NCI-H460 (cell line): ENCODE data around the gene SKP2. TPM values are rescaled to one million over a fixed set of nuclear protein-coding genes. Genes with fewer than 3 reads are reported as not detected.
"Not testable (repeated sequence)": the region's sequence is repeated elsewhere in the genome, so short reads cannot be mapped to it uniquely, and the experiment has no call there.

ENCODE experiments used
- DNase-seq: peaks from one replicate; pipeline ENCODE4 v3.0.0-alpha.2; 2016; ENCODE audit warnings: low read depth; ENCODE audit errors: extremely low read depth
- small RNA-seq, 2 experiments: library from RNA; depleted of rRNA; stranded (forward); fragments of <200 nt; gene quantifications; one replicate each; pipeline ENCODE3, GENCODE V24; 2014
- total RNA-seq: library from RNA; depleted of rRNA; stranded (reverse); fragments of >200 nt; shearing (Covaris generic); gene quantifications from 2 replicates; pipeline ENCODE4 v1.2.3, GENCODE V29; 2014; rRNA removed

The SKP2 gene
- total RNA-seq, 1 experiment from 2014 or later, result 33.3 TPM

DNA sequence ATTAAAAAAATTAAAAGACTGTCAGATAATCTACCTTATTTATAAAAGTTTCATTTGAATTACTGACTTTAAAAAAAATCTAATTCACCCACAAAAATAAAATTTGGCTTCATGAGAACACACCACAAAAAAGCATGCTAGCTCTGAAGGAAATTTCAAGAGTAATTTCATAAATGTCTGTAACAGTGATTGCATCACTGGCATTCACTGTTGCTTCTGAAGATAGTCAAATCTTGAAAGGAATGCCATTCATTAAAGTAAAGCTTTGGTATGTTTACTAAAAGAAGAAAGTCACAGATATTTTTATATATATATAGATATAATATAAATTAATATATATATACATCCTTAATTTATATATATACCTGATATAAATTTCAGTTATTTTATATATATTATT is 46.4 kb downstream of the SKP2 start:
- DNase-seq, result no peak

DNA sequence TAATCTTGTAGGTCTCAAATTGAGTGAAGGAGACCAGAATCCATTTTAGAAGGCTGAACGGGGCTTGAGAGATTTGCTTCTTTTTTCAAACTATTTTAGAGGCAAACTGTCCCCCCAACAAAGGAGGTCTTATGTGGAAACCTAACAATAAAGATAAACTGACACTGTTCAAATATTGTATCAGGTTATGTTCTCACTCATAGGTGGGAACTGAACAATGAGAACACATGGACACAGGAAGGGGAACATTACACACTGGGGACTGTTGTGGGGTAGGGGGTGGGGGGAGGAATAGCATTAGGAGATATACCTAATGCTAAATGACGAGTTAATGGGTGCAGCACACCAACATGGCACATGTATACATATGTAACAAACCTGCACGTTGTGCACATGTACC is 46.9 kb downstream of the SKP2 start:
- not testable (repeated sequence) for DNase-seq

DNA sequence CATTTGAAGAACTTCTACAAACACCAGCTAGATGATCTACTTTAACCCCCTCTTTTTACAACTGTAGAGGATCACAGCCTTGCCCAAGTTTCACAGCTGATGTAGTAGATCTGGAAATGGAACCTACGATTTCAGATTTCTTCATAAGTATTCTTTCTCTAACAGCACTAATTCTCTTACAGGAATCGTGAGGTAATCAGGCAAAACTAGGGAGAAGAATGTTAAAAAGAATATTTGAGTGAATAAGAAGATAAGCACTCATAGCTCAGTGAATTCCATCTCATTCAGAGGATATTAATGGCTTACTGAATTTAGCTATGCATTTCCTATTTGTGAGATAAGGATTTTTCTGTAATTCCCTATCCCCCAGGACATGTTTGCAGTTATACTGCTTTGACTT is 47.7 kb downstream of the SKP2 start:
- DNase-seq, result no peak

DNA sequence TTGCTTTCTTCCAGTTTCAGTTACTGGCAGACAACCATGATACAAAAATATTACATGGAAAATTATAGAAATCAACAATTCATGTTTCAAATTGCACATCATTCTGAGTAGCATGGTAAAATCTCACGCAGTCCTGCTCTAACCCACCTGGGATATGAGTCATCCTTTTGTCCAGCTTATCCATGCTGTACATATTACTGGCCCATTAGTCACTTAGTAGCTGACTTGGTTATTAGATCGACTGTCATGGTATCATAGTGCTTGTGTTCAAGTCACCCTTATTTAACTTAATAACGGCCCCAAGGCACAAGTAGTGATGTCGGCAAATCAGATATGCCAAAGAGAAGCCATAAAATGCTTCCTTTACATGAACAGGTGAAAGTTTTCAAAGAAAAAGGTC is 48.6 kb downstream of the SKP2 start:
- no peak for DNase-seq

DNA sequence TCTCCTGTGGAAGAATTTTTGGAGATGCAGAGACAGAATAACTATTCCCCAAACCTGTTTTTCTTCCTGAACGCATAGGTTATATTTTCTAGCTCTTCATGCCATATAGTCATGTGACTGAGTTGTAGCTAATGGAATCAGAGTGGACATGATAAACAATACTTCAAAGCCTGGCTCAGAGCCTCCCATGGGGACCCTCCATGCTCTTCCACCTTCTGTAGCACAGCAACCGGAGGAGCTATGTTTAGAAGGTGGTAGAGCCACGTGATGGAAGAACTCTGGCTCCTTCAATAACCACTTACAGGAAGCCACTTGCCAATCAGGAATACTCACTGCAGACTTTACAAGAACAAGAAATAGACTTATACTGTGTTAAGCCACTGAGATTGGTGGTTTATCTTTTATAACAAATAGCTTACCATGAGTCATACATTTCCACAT is 50.6 kb downstream of the SKP2 start:
- no peak for DNase-seq

DNA sequence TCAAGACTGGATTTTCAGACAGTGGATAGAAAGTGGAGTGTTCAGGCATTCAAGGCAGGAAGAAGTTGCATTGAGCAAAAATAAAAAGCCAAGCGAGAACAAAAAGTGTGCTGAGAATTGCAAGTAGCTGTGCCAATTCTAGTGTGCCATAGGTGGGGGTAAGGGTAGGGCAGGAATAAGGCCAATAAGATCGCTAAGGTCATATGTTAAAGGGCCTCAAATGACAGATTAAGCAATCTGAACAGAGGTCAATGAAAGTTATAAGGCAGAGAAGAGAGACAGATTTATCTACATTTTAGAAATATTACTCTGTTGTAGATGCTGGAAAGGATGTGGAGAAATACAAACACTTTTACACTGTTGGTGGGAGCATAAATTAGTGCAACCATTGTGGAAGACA is 53.4 kb downstream of the SKP2 start:
- no peak for DNase-seq

DNA sequence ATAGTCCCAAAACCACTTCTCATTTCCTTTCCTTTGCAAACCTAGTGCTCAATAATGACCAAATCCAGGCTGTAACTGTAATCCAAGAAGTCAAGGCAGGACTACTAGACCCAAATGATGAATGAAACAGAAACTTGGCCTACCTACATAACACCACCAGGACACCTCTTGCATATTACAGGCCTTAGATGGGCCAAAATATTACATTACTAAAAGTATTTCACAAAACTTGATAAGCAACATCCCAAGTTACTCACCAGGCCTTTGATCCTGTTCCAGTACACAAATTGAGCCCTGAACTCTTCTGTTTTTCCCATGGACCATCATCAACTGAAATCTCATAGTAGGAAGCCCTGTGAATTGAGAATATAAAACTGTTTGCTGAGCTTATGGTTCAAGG is 55.0 kb downstream of the SKP2 start:
- DNase-seq, result no peak

DNA sequence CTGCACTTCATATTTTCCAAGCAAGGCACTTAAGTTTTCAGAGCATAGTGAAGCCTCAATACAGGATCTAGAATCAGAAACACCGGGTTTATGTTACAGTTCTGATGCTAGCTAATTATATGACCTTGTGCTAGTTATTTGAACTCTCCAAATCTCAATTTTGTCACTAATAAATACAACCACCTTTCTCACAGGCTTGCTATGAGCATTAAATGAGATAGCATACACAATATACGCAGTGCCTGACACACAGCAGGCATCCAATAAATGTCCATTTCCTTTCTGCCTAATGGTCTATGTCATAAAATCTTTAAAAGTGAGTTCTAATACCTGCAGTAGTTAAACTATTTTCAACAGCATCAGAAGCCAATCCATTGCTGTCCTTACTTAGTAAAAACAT is 56.9 kb downstream of the SKP2 start:
- no peak for DNase-seq

DNA sequence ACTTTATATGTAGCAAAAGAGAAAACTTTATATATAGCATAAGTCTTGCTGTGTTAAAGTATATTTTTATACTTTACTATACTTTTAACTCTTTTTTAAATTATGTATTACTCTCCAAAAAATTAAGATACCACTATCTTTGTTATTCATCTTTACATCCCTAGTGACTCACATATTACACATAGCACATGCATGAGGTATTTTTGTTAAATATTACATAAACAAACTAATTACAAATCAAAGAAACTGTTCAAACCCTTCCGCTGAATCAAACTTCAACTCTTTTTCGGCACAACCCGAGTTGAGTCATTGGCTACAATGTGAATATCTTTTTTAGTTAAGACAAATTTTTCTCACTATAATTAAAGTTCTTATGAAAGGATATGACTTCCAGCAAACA is 57.8 kb downstream of the SKP2 start:
- DNase-seq, result no peak

DNA sequence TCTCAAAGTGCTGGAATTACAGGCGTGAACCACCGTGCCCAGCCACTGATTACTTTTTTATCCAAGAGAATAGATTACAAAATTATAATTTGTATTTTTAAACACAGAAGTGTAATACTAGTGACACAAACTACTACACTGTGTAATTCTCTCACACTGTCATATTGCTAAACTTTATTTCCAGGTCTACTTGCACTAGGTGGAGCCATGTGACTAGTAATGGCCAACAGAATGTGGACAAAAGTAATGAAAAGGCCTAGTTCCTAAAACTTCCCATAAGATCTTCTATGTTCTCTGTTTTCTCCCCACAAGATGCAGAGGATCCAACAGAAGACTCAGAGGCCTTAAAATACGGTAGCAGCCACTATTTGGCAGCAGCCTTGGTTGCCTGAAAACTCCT is 62.5 kb downstream of the SKP2 start:
- DNase-seq, result no peak

DNA sequence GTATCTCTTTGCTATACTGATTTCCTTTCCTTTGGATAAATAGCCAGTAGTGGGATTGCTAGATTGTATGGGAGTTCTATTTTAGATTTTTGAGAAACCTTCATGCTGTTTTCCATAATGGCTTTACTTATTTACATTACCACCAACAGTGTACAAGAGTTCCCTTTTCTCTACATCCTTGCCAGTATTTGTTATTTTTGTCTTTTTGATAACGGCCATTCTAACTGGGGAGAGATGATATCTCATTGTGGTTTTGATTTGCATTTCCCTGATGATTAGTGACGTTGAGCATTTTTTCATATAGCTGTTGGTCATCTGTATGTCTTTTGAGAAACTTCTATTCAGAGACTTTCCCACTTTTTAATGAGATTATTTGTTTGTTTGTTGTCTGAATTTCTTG is 64.0 kb downstream of the SKP2 start:
- no peak for DNase-seq

DNA sequence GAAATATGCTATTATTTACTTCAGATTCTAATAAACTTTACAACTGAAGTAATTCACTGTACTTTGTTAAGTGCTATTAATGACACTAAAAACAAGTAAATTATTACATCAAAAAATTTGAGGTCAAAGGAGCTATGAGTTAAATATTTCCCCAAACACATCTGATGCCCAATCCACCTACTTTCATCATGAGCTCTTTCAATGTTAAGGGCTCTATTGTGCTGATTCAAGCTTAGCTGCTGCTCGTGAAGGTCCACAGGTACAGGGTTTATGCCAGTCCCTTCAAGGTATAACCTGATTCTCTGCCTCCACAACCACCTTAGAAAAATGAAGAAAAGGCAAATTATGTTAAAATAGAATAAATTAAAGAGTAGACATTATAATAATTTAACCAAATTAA is 65.7 kb downstream of the SKP2 start:
- DNase-seq, result no peak

DNA sequence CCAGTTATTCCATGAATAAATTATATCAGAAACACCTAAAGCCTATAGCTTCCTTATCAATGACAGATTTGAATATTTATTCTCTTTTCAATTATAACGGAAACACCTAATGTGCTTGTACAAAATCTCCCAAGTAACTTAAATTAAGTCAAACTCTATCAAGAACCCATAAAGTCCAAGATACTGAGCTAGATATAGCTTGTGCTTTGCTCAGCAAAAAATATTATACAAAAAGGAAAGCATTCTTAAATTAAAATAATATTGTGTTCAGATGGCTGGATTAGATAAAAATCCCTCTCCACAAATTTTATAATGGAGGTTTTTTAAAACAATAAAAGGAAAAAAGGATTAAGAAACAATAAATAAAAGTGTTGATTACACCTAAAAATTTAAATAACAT is 66.1 kb downstream of the SKP2 start:
- DNase-seq, result no peak

DNA sequence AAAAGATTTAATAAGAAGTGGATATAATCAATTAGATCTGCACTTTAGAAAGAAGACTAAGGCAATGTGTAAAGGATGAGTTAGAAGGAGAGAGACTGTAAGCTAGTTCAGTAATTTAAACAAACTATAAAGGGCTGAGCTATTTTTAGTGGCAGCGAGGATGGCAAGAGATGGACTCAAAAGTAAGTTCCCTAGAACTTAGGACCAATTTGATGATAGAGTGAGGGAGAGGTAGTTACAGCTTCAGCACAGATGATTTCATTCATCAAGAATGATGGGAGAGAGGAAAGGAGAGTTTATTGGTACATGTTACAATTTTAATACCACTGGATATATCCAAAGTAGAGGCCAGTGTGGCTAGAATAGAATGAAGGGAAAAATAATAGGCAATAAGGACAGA is 70.7 kb downstream of the SKP2 start:
- no peak for DNase-seq

DNA sequence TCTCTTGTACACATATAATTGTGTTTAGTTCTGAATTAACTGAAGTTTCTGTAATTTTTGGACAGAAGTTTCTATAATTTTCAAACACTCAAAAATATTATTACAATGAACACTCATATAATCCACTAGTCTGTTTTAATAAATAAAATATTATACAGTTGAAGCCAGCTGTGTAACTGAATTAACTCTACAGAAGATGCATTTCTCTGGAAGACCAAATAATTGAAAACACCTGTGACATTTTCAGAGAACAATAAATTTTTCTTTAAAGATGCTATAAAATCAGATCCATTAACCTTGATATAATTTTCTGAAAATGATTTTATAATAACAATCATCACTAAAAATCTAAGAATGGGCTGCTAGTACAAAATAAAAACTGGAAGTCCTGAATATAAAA is 75.1 kb downstream of the SKP2 start:
- DNase-seq, result no peak

DNA sequence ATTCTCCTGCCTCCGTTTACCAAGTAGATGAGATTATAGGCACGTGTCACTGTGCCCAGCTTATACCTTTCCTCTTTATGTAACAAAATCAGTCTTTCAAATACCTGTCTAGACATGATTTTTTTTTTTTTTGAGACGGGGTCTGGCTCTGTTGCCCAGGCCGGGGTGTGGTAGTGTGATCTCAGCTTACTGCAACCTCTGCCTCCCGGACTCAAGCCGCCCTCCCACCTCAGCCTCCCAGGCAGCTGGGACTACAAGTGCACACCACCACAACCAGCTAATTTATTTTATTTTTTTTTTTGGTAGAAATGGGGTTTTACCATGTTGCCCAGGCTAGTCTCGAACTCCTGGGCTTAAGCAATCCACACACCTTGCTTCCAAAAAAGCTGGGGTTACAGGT is 76.6 kb downstream of the SKP2 start:
- DNase-seq, result no peak

DNA sequence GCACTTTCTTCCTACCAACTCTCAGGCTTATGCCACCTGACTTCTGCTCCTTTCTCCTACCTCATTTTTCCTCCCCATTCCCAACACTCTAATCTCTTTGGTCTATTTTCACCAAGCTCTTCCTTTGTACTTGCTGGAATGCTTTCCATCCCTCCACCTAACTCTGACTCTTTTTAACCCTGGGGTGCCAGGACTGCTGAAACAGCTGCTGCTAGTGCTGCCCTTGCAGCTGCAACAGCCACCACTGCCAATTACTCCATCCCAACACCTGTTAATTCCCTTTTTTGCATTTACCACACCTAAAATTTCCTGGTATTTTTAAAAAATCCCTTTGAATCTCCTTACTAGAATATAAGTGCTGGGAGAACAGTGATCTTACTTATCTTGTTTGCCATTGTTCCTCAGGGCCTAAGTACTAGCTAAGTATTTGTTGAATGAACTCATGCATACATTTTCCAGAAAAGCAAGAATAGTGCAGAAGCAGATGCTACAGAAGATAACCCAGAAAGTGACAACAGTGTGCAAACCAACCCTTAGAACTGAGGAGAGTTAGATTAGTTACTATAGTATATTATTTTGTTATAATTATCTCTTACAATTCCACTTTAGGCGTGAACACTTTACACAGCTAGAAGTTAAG is 78.4 kb downstream of the SKP2 start:
- no peak for DNase-seq

DNA sequence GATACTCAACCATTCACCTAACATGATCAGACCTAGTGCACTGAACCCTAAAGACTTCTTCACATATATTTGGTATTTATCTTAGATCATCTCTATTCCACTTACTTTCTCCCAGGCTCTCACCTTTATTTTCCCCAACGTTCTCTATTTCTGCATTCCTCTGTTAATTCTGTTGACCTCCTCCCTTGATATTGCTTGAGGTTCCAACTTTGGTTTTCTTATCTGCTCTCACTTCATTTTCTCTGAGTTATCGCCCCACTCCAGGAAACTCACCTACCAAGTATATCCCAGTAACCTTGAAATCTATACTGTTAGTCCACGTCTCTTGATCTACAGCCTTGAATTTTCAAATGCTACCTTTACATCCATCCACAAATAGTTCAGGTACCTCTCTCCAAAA is 80.6 kb downstream of the SKP2 start:
- DNase-seq, result no peak

Small RNAs within 50 kb of the gene (small RNA-seq; reads per million reads assigned to genes)
- gene MIR580, result 0.04 to 1.4 reads per million in 2 experiments
- 0 reads per million in 2 experiments for gene RNU6-1305P

Other genes with a start within 250 kb of the SKP2 start
- not detected in 2 replicates for gene CAPSL, start 213.5 kb upstream of the SKP2 start, total RNA-seq
- not detected in 2 replicates for gene UGT3A1, start 160.7 kb upstream of the SKP2 start, total RNA-seq
- gene UGT3A2, start 85.2 kb upstream of the SKP2 start, total RNA-seq, result not detected in 2 replicates
- 9.7 and 11.5 TPM in 2 replicates for gene LMBRD2, start 224 bp upstream of the SKP2 start, total RNA-seq
- 27.3 and 33.6 TPM in 2 replicates for gene NADK2, start 89.8 kb downstream of the SKP2 start, total RNA-seq
- gene RANBP3L, start 149.8 kb downstream of the SKP2 start, total RNA-seq, result 0.17 TPM in 1 of 2 replicates, not detected in the other